Measurements from ENCODE around the gene PCNA.

PCNA gene

GRCh38 chr20:5119435-5120184 lies at the start of gene PCNA:
TSS of gene PCNA (minus strand) at chr20:5119958. CDS start at chr20:5119798, 160 bp downstream.
- peak; percentile 99 for DNase-seq

- peak; percentile 79 for DNase-seq
These were observed 49.1 kb upstream of the PCNA start for GRCh38 chr20:5168651-5169396.

GRCh38 chr20:5164645-5165625 lies 45.2 kb upstream of the PCNA start:
- DNase-seq = no peak

GRCh38 chr20:5161536-5162164 lies 41.9 kb upstream of the PCNA start:
- no peak for DNase-seq

GRCh38 chr20:5160882-5161281 lies 41.1 kb upstream of the PCNA start:
- no peak for DNase-seq

- DNase-seq = no peak
These were observed 40.2 kb upstream of the PCNA start for GRCh38 chr20:5159928-5160327.

GRCh38 chr20:5156675-5157448 lies 37.1 kb upstream of the PCNA start:
- no peak for DNase-seq

- DNase-seq = no peak
These were observed 35.6 kb upstream of the PCNA start for GRCh38 chr20:5155404-5155803.

GRCh38 chr20:5154543-5154925 lies 34.8 kb upstream of the PCNA start:
- DNase-seq = no peak

- DNase-seq = no peak
These were observed 34.1 kb upstream of the PCNA start for GRCh38 chr20:5153612-5154542.

- no peak for DNase-seq
These were observed 33.4 kb upstream of the PCNA start for GRCh38 chr20:5153152-5153467.

- no peak for DNase-seq
These were observed 30.7 kb upstream of the PCNA start for GRCh38 chr20:5150226-5151076.

GRCh38 chr20:5149892-5150225 lies 30.1 kb upstream of the PCNA start:
- no peak for DNase-seq

- no peak for DNase-seq
These were observed 28.8 kb upstream of the PCNA start for GRCh38 chr20:5148581-5148980.

- DNase-seq = no peak
These were observed 27.3 kb upstream of the PCNA start for GRCh38 chr20:5146871-5147592.

GRCh38 chr20:5146099-5146668 lies 26.4 kb upstream of the PCNA start:
- DNase-seq = no peak

GRCh38 chr20:5145365-5146098 lies 25.8 kb upstream of the PCNA start:
- DNase-seq = no peak

- no peak for DNase-seq
These were observed 24.1 kb upstream of the PCNA start for GRCh38 chr20:5143851-5144250.
